GM21360 (cell line): ENCODE results near the gene IL34.
"Not testable (repeated sequence)": the region's sequence is repeated elsewhere in the genome, so short reads cannot be mapped to it uniquely, and the experiment has no call there.

Source experiments
- ATAC-seq: cut with Tn5 transposase; IDR thresholded peaks from one replicate; pipeline ENCODE4 v1.9.1; 2021; ENCODE audit warnings: mild to moderate bottlenecking, moderate library complexity; ENCODE audit not compliant: unreplicated experiment

IL34 gene

GRCh38 chr16:70630960-70631745, 15.2 kb upstream of the IL34 start:
- ATAC-seq: no peak

GRCh38 chr16:70632273-70632672, 14.1 kb upstream of the IL34 start:
- no peak for ATAC-seq

GRCh38 chr16:70633617-70634016, 12.7 kb upstream of the IL34 start:
- ATAC-seq: not testable (repeated sequence)

- ATAC-seq: no peak
These were observed 11.5 kb upstream of the IL34 start for GRCh38 chr16:70634861-70635260.

- no peak for ATAC-seq
These were observed 10.9 kb upstream of the IL34 start for GRCh38 chr16:70635336-70636016.

GRCh38 chr16:70638814-70639792, 7.3 kb upstream of the IL34 start:
- ATAC-seq: no peak

- ATAC-seq: no peak
These were observed 3.7 kb upstream of the IL34 start for GRCh38 chr16:70642633-70643032.

GRCh38 chr16:70643264-70643663, 3.1 kb upstream of the IL34 start:
- ATAC-seq: not testable (repeated sequence)

- ATAC-seq: no peak
These were observed 1.4 kb upstream of the IL34 start for GRCh38 chr16:70644763-70645597.

GRCh38 chr16:70647441-70648359, 1.3 kb downstream of the IL34 start:
- no peak for ATAC-seq

- no peak for ATAC-seq
These were observed 2.2 kb downstream of the IL34 start for GRCh38 chr16:70648606-70649005.

- ATAC-seq: no peak
These were observed 2.9 kb downstream of the IL34 start for GRCh38 chr16:70649300-70649699.

GRCh38 chr16:70650216-70650615, 3.9 kb downstream of the IL34 start:
- no peak for ATAC-seq

GRCh38 chr16:70651524-70651923, 5.2 kb downstream of the IL34 start:
- ATAC-seq: no peak

- ATAC-seq: no peak
These were observed 6.0 kb downstream of the IL34 start for GRCh38 chr16:70652322-70652721.

GRCh38 chr16:70653406-70653805, 7.0 kb downstream of the IL34 start:
- ATAC-seq: no peak

- ATAC-seq: no peak
These were observed 7.7 kb downstream of the IL34 start for GRCh38 chr16:70653809-70654771.

- no peak for ATAC-seq
These were observed 9.8 kb downstream of the IL34 start for GRCh38 chr16:70656065-70656711.
